ENCODE data around the gene CLDN34.

The CLDN34 gene

GRCh38 chrX:9980401-9980800 is 13.2 kb downstream of the CLDN34 start:
- DNase-seq (ENCODE audit: low read depth in 2 of 2): no peak

- no peak for DNase-seq (ENCODE audit: low read depth in 2 of 2)
Observed at GRCh38 chrX:9980927-9981326, 13.8 kb downstream of the CLDN34 start.

DNA sequence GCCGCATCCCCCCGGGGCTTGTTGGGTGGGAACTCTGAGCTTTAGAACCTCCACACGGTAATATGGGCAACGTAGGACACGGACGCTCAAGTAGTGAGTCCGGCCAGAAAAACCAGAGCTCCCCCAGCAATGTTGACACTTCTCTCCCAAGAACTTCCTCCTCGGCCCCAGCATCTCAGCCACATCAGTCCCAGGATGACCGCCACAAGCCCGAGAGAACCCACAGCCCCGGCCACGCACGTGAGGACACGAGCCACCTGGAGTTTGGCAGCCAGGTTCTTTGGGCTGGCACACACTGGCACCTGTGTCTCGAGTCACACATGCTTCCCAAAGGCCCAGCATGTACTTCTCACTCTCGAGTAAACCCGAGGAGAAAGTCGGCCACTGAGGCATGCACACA is 16.3 kb downstream of the CLDN34 start:
- DNase-seq (ENCODE audit: low read depth in 2 of 2): no peak

- DNase-seq (ENCODE audit: low read depth in 2 of 2): no peak
Observed at GRCh38 chrX:9983846-9984245, 16.7 kb downstream of the CLDN34 start.

- DNase-seq (ENCODE audit: low read depth in 2 of 2): no peak
Observed at GRCh38 chrX:9988762-9989161, 21.6 kb downstream of the CLDN34 start.

GRCh38 chrX:9992061-9992460 is 24.9 kb downstream of the CLDN34 start:
- DNase-seq (ENCODE audit: low read depth in 2 of 2): no peak

DNA sequence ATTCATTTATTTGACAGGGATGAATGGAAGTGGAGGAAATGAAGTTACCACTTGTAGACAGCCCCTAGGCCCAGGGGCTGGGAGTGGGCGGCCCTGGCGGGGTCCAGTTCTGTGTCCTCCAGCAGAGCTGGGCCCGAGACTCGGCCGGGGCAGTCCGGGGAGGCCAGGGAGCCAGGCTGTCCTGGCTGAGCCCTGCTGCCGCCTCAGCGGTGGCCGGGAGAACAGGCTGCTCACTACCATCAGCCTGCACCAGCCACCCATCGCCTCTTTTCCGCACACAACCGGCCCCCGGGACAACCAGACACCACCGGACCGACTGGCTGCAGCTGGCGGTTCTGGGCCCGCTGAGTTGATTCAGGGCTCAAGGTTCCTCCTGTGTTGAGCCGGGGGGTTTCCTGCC is 25.6 kb downstream of the CLDN34 start:
- no peak for DNase-seq (ENCODE audit: low read depth in 2 of 2)

- DNase-seq (ENCODE audit: low read depth in 2 of 2): peak; percentile 63 to 73
Observed at GRCh38 chrX:9995855-9996339, 28.7 kb downstream of the CLDN34 start.

- DNase-seq (ENCODE audit: low read depth in 2 of 2): no peak
Observed at GRCh38 chrX:9997041-9997440, 29.9 kb downstream of the CLDN34 start.

GRCh38 chrX:9997524-9997923 is 30.4 kb downstream of the CLDN34 start:
- DNase-seq (ENCODE audit: low read depth in 2 of 2): peak; percentile 27 to 48

GRCh38 chrX:10001496-10001895 is 34.3 kb downstream of the CLDN34 start:
- DNase-seq (ENCODE audit: low read depth in 2 of 2): no peak

GRCh38 chrX:10004832-10005475 is 37.8 kb downstream of the CLDN34 start:
- DNase-seq (ENCODE audit: low read depth in 2 of 2): no peak

- no peak for DNase-seq (ENCODE audit: low read depth in 2 of 2)
Observed at GRCh38 chrX:10006086-10006485, 38.9 kb downstream of the CLDN34 start.

GRCh38 chrX:10006770-10007169 is 39.6 kb downstream of the CLDN34 start:
- DNase-seq (ENCODE audit: low read depth in 2 of 2): no peak

- no peak for DNase-seq (ENCODE audit: low read depth in 2 of 2)
Observed at GRCh38 chrX:10007621-10008020, 40.5 kb downstream of the CLDN34 start.

- no peak for DNase-seq (ENCODE audit: low read depth in 2 of 2)
Observed at GRCh38 chrX:10008483-10009056, 41.4 kb downstream of the CLDN34 start.

DNA sequence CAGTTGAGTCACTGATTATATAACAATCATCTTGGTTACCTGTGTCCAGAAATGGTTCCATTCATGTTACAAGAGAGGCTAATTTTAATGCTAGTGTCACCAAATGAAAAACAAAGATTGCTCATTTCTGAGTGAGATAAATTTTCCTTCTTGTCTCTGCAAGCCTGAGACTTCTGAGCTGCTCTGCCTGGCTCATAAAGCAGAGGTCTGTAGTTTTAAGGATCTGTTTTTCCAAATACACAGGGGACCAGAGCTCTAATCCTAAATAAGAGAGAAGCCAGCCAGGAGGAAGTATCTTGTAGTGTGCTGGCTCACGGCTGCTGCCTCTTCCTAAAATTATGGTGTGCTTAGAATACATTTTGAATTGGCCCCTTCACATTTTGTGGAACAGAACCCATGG is 42.6 kb downstream of the CLDN34 start:
- DNase-seq (ENCODE audit: low read depth in 2 of 2): no peak

DNA sequence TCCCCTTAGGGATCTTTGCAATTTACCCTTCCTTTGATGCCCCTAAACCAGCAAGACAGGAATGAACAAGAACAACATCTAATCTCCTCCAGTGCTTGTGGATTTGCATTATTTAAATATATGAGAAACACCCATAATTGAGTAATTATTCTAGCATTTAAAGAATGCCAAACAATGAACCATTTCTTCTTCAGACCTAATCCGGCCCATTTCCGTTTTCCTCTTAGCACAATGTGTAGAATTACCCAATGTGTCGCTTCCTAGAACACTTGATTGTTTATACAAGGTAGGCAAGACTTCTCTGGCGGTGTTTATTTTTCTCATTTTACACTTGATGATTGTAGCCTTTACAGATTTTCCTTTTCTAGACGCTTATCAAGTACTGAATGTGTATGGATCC is 43.5 kb downstream of the CLDN34 start:
- no peak for DNase-seq (ENCODE audit: low read depth in 2 of 2)

DNA sequence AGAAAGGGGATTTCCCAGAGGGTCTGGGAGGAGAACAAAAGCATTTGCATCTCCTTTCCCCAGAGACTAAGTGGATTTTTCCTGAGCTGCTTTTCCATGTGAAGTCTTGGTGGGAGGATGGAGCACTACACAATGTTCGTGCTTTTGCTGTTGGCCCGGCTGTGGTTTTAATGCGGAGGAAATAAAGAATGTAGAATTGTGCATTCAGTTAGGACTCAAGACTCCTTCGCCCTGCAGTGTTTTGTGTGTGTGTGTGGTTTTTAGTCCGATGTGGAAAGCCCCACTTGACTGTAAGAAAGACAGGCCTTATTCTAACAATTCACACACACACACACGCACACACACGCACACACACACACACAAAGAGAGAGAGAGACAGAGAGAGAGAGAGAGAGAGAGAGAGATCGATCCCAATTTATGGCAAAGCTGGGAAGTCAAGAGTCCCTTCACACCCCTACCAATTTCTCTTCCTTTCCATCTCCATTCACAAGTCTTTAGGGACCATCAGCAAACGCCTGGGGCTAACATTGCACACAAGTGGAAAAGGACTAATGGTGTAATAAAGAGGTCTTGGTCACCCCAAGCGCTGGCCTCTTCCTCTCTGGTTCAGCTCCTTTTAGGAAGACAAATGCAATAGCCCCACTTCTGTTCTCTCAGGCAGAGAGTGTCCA is 44.2 kb downstream of the CLDN34 start:
- DNase-seq (ENCODE audit: low read depth in 2 of 2): no peak

- no peak for DNase-seq (ENCODE audit: low read depth in 2 of 2)
Observed at GRCh38 chrX:10011991-10012390, 44.8 kb downstream of the CLDN34 start.

- peak; percentile 50 to 55 for DNase-seq (ENCODE audit: low read depth in 2 of 2)
Observed at GRCh38 chrX:10014462-10015354, 47.5 kb downstream of the CLDN34 start.

- DNase-seq (ENCODE audit: low read depth in 2 of 2): no peak
Observed at GRCh38 chrX:10015355-10015722, 48.2 kb downstream of the CLDN34 start.
